Muscle of leg (tissue), 11 donors: ENCODE measurements around the gene UNC5A. TPM values are rescaled to one million over a fixed set of nuclear protein-coding genes. Genes with fewer than 3 reads are reported as not detected.

Experiments
- DNase-seq: peaks from one replicate; pipeline ENCODE4 v3.0.0; 2013
- H3K27ac ChIP-seq: one replicate; pipeline ENCODE4 v1.5.1; 2013; ENCODE audit warnings: mild to moderate bottlenecking, low read length, control low read depth
- H3K27me3 ChIP-seq: one replicate; pipeline ENCODE4 v1.6.1; 2013; ENCODE audit warnings: low read length; ENCODE audit not compliant: control insufficient read depth, insufficient read depth
- H3K36me3 ChIP-seq: one replicate; pipeline ENCODE4 v1.6.1; 2013; ENCODE audit warnings: low read length; ENCODE audit not compliant: control insufficient read depth, insufficient read depth
- H3K4me1 ChIP-seq: one replicate; pipeline ENCODE4 v1.6.1; 2013; ENCODE audit warnings: low read length; ENCODE audit not compliant: control insufficient read depth, insufficient read depth
- H3K4me3 ChIP-seq: one replicate; pipeline ENCODE4 v1.5.1; 2013; ENCODE audit warnings: low read length, control low read depth
- H3K9me3 ChIP-seq: replicated peaks from 2 replicates; pipeline ENCODE4 v1.6.1; 2013; ENCODE audit warnings: low read depth, low read length; ENCODE audit not compliant: control insufficient read depth
- WGBS: methylation state at CpG from one replicate; pipeline ENCODE4 v1.1.5; 2013; ENCODE audit warnings: missing lambda C conversion rate; ENCODE audit not compliant: insufficient coverage; 5-methylcytosine and 5-hydroxymethylcytosine counted together
- polyA plus RNA-seq, 8 donors: library from polyadenylated mRNA; unstranded; fragments of 120-200 nt; gene quantifications; one replicate each; pipeline versions ENCODE4 v1.2.1 to v1.2.3, GENCODE V29; 2013; ENCODE audit warnings: inconsistent platforms in 1 of 8, low replicate concordance in 1 of 8; ENCODE audit not compliant: insufficient read length in 8 of 8, insufficient read depth in 1 of 8
- total RNA-seq: library from RNA; stranded (reverse); fragments of 120-200 nt; gene quantifications from one replicate; pipeline ENCODE4 v1.2.4, GENCODE V29; 2013

UNC5A gene
- total and polyA plus RNA-seq, 9 donors, result 0.62 to 2.1 (median 1.5) TPM

GRCh38 chr5:176800024-176800423, 10.3 kb upstream of the UNC5A start:
- Histone ChIP-seq H3K36me3 (no peaks in the 10 kb centered on the region), H3K4me1 (no peaks in the 10 kb centered on the region), H3K9me3 (no peaks in the 10 kb centered on the region), H3K4me3 (no peak overlapping the region), H3K27me3 (peaks cover 70% of the 10 kb centered on the region), H3K27ac (no peak overlapping the region)
- WGBS, result 96% methylated on average over 6 of the region's 6 CpGs
- DNase-seq, result no peak

- no peak for DNase-seq
- H3K4me3 ChIP-seq, result no peak overlapping the region
- no peak overlapping the region for H3K27ac ChIP-seq
- WGBS, result 90% methylated on average over 6 of the region's 8 CpGs
- no peaks in the 10 kb centered on the region for H3K9me3 ChIP-seq
- no peaks in the 10 kb centered on the region for H3K36me3 ChIP-seq
- peaks cover 61% of the 10 kb centered on the region for H3K27me3 ChIP-seq
- no peaks in the 10 kb centered on the region for H3K4me1 ChIP-seq
Observed at GRCh38 chr5:176802116-176802784, 8.1 kb upstream of the UNC5A start.

- H3K4me1 ChIP-seq, result no peaks in the 10 kb centered on the region
- WGBS, result 45% methylated on average over 11 of the region's 24 CpGs
- H3K27me3 ChIP-seq, result peaks cover 60% of the 10 kb centered on the region
- H3K36me3 ChIP-seq, result no peaks in the 10 kb centered on the region
- H3K4me3 ChIP-seq, result no peak overlapping the region
- no peak overlapping the region for H3K27ac ChIP-seq
- no peak for DNase-seq
- no peaks in the 10 kb centered on the region for H3K9me3 ChIP-seq
Observed at GRCh38 chr5:176803068-176803942, 7.1 kb upstream of the UNC5A start.

GRCh38 chr5:176803943-176804498, 6.3 kb upstream of the UNC5A start:
- 37% methylated on average over 7 of the region's 8 CpGs for WGBS
- H3K4me1 ChIP-seq, result no peaks in the 10 kb centered on the region
- peak; percentile 44 for DNase-seq
- H3K36me3 ChIP-seq, result no peaks in the 10 kb centered on the region
- H3K27ac ChIP-seq, result no peak overlapping the region
- peaks cover 60% of the 10 kb centered on the region for H3K27me3 ChIP-seq
- H3K9me3 ChIP-seq, result no peaks in the 10 kb centered on the region
- H3K4me3 ChIP-seq, result no peak overlapping the region

- Histone ChIP-seq H3K27ac (no peak overlapping the region), H3K27me3 (peaks cover 70% of the 10 kb centered on the region), H3K4me3 (no peak overlapping the region), H3K9me3 (no peaks in the 10 kb centered on the region), H3K4me1 (peaks cover 11% of the 10 kb centered on the region), H3K36me3 (no peaks in the 10 kb centered on the region)
- DNase-seq, result no peak
- WGBS, result no CpG with 5 or more reads among the region's 1 CpG
Observed at GRCh38 chr5:176806137-176806536, 4.2 kb upstream of the UNC5A start.

GRCh38 chr5:176809544-176810080, 747 bp upstream of the UNC5A start:
- H3K4me1 ChIP-seq, result peaks cover 13% of the 10 kb centered on the region
- under 1% methylated on average over 48 of the region's 48 CpGs for WGBS
- no peak for DNase-seq
- no peak overlapping the region for H3K27ac ChIP-seq
- H3K27me3 ChIP-seq, result peaks cover 80% of the 10 kb centered on the region
- H3K4me3 ChIP-seq, result no peak overlapping the region
- no peaks in the 10 kb centered on the region for H3K9me3 ChIP-seq
- no peaks in the 10 kb centered on the region for H3K36me3 ChIP-seq

GRCh38 chr5:176810687-176811501, 535 bp downstream of the UNC5A start:
- Histone ChIP-seq H3K4me1 (peaks cover 15% of the 10 kb centered on the region), H3K36me3 (no peaks in the 10 kb centered on the region), H3K9me3 (no peaks in the 10 kb centered on the region), H3K27me3 (peaks cover 80% of the 10 kb centered on the region), H3K27ac (no peak overlapping the region), H3K4me3 (peak overlapping the region; percentile 26)
- DNase-seq, result peak; percentile 25
- WGBS, result under 1% methylated on average over 53 of the region's 68 CpGs

- H3K4me1 ChIP-seq, result peaks cover 28% of the 10 kb centered on the region
- DNase-seq, result peak; percentile 19
- WGBS, result 25% methylated on average over 29 of the region's 37 CpGs
Observed at GRCh38 chr5:176812269-176813259, 2.2 kb downstream of the UNC5A start.

More at GRCh38 chr5:176812269-176813259, 2.2 kb downstream of the UNC5A start:
- H3K36me3 ChIP-seq, result no peaks in the 10 kb centered on the region
- H3K9me3 ChIP-seq, result no peaks in the 10 kb centered on the region
- H3K4me3 ChIP-seq, result no peak overlapping the region
- no peak overlapping the region for H3K27ac ChIP-seq
- H3K27me3 ChIP-seq, result peaks cover 85% of the 10 kb centered on the region
